H1 (cell line): ENCODE data around the gene SGSM1. TPM values are rescaled to one million over a fixed set of nuclear protein-coding genes. Genes with fewer than 3 reads are reported as not detected.
A peak's percentile ranks its signal among the peaks of the same experiment; 100 is the strongest.

Source experiments
- CTCF ChIA-PET: fragments of 300-600 bp; sonication (Branson Sonifier 250); formaldehyde crosslinking; loops from one replicate; lab custom pipeline; 2021; ENCODE audit not compliant: partially characterized antibody; lab: Charles Lee
- POLR2A ChIA-PET: fragments of 300-600 bp; sonication (Branson Sonifier 250); formaldehyde crosslinking; loops from one replicate; lab custom pipeline; 2021; ENCODE audit warnings: inconsistent platforms; ENCODE audit not compliant: partially characterized antibody; lab: Charles Lee
- DNase-seq, 2 experiments: peaks; one replicate each; pipeline versions ENCODE4 v3.0.0 to v3.0.0-alpha.2; 2010 to 2022; ENCODE audit warnings: low spot score in 2 of 2, low read depth in 1 of 2, mixed read lengths in 1 of 2
- FAIRE-seq: peaks from 2 replicates; lab custom pipeline; 2011; peaks lifted over from hg19 to GRCh38; lab: Jason Lieb, UNC
- H2AFZ ChIP-seq: 2 replicates; pipeline ENCODE4 v1.8.1; 2012; ENCODE audit warnings: low read length, inconsistent platforms
- H2AK5ac ChIP-seq: 2 replicates; pipeline ENCODE4 v1.6.1; 2013; ENCODE audit warnings: low read depth, low read length
- H2BK120ac ChIP-seq: replicated peaks from 2 replicates; pipeline ENCODE3; 2013; ENCODE audit warnings: low read depth, low read length, inconsistent platforms
- H2BK12ac ChIP-seq: 2 replicates; pipeline ENCODE4 v1.6.1; 2013; ENCODE audit warnings: low read depth, low read length
- H2BK15ac ChIP-seq: 2 replicates; pipeline ENCODE4 v1.6.1; 2013; ENCODE audit warnings: low read length
- H2BK20ac ChIP-seq: 2 replicates; pipeline ENCODE4 v1.6.1; 2013; ENCODE audit warnings: low read length
- H2BK5ac ChIP-seq: 2 replicates; pipeline ENCODE4 v1.6.1; 2013; ENCODE audit warnings: low read depth, low read length
- H3K14ac ChIP-seq: 2 replicates; pipeline ENCODE4 v1.6.1; 2013; ENCODE audit warnings: inconsistent platforms; ENCODE audit not compliant: insufficient read length
- H3K18ac ChIP-seq: 2 replicates; pipeline ENCODE4 v1.6.1; 2013; ENCODE audit warnings: low read length; ENCODE audit errors: extremely low read depth
- H3K23ac ChIP-seq: 2 replicates; pipeline ENCODE4 v1.6.1; 2013; ENCODE audit warnings: inconsistent platforms; ENCODE audit not compliant: insufficient read length
- H3K23me2 ChIP-seq: 2 replicates; pipeline ENCODE4 v1.6.1; 2013; ENCODE audit warnings: low read depth, low read length
- H3K27ac ChIP-seq: 2 replicates; pipeline ENCODE4 v1.6.1; 2011; ENCODE audit warnings: low read depth, low read length, inconsistent platforms
- H3K27me3 ChIP-seq, 4 experiments: replicated peaks in 1 of 4; 1 replicate in 1 of 4; 2 replicates in 3 of 4; pipeline versions ENCODE4 v1.6.1 to v1.8.1; 2011 to 2013; ENCODE audit warnings: low read length in 3 of 4, mild to moderate bottlenecking in 3 of 4, inconsistent platforms in 2 of 4, mixed read lengths in 2 of 4, moderate library complexity in 1 of 4; ENCODE audit not compliant: control insufficient read depth in 3 of 4, insufficient read depth in 3 of 4; ENCODE audit errors: extremely low read depth in 1 of 4
- H3K36me3 ChIP-seq, 4 experiments: 2 replicates each; pipeline versions ENCODE4 v1.6.1 to v1.8.1; 2011 to 2013; ENCODE audit warnings: mild to moderate bottlenecking in 4 of 4, low read length in 3 of 4, moderate library complexity in 2 of 4, control low read depth in 1 of 4, inconsistent platforms in 1 of 4; ENCODE audit not compliant: insufficient read depth in 4 of 4, control insufficient read depth in 2 of 4
- H3K4ac ChIP-seq: replicated peaks from 2 replicates; pipeline ENCODE3; 2013; ENCODE audit warnings: low read length, low read depth, mixed read lengths, inconsistent platforms; ENCODE audit not compliant: insufficient read length
- H3K4me1 ChIP-seq, 4 experiments: replicated peaks in 1 of 4; 1 replicate in 1 of 4; 2 replicates in 3 of 4; pipeline versions ENCODE4 v1.6.1 to v1.8.1; 2011 to 2013; ENCODE audit warnings: low read length in 3 of 4, inconsistent platforms in 2 of 4, mixed read lengths in 1 of 4; ENCODE audit not compliant: insufficient read depth in 4 of 4, control insufficient read depth in 3 of 4
- H3K4me2 ChIP-seq, 2 experiments: 2 replicates each; pipeline versions ENCODE4 v1.6.1 to v1.8.1; 2011 to 2013; ENCODE audit warnings: low read depth in 2 of 2, low read length in 2 of 2, control low read depth in 1 of 2, inconsistent platforms in 1 of 2, mild to moderate bottlenecking in 1 of 2; ENCODE audit not compliant: insufficient read depth in 1 of 2
- H3K4me3 ChIP-seq, 4 experiments: fragments of 200-600, 300-600 bp in 1 of 4; sonication (generic), shearing (Covaris generic), sonication (Bioruptor Twin) in 1 of 4; 2 replicates each; pipeline versions ENCODE4 v1.5.1 to v1.8.1; 2011 to 2016; ENCODE audit warnings: low read length in 4 of 4, low read depth in 3 of 4, control low read depth in 2 of 4, inconsistent platforms in 2 of 4, mild to moderate bottlenecking in 2 of 4, mixed read lengths in 1 of 4, moderate library complexity in 1 of 4; ENCODE audit not compliant: insufficient read depth in 2 of 4; ENCODE audit errors: extremely low read depth in 1 of 4
- H3K56ac ChIP-seq: replicated peaks from 2 replicates; pipeline ENCODE3; 2013; ENCODE audit warnings: low read depth, mild to moderate bottlenecking, mixed read lengths, low read length, inconsistent platforms; ENCODE audit not compliant: insufficient read length
- H3K79me1 ChIP-seq: 2 replicates; pipeline ENCODE4 v1.6.1; 2013; ENCODE audit warnings: low read depth, low read length, control low read depth
- H3K79me2 ChIP-seq, 2 experiments: 2 replicates each; pipeline versions ENCODE4 v1.6.1 to v1.8.1; 2012 to 2013; ENCODE audit warnings: low read length in 2 of 2, mild to moderate bottlenecking in 2 of 2, inconsistent platforms in 1 of 2; ENCODE audit not compliant: insufficient read depth in 2 of 2, control insufficient read depth in 1 of 2
- H3K9ac ChIP-seq, 4 experiments: replicated peaks in 1 of 4; 1 replicate in 1 of 4; 2 replicates in 3 of 4; pipeline versions ENCODE4 v1.6.1 to v1.8.1; 2011 to 2013; ENCODE audit warnings: low read depth in 3 of 4, low read length in 3 of 4, control low read depth in 2 of 4, mild to moderate bottlenecking in 2 of 4, moderate library complexity in 2 of 4, inconsistent platforms in 1 of 4; ENCODE audit errors: extremely low read depth in 1 of 4
- H3K9me3 ChIP-seq, 2 experiments: 2 replicates each; pipeline versions ENCODE4 v1.6.1 to v1.8.1; 2012 to 2013; ENCODE audit warnings: mild to moderate bottlenecking in 2 of 2, moderate library complexity in 2 of 2, control low read depth in 1 of 2, inconsistent platforms in 1 of 2, low read depth in 1 of 2, low read length in 1 of 2, mixed read lengths in 1 of 2; ENCODE audit not compliant: insufficient read depth in 2 of 2
- H4K20me1 ChIP-seq, 2 experiments: replicated peaks in 1 of 2; 2 replicates each; pipeline versions ENCODE3 to v1.8.1; 2011 to 2013; ENCODE audit warnings: inconsistent platforms in 2 of 2, low read length in 2 of 2, mild to moderate bottlenecking in 1 of 2; ENCODE audit not compliant: insufficient read depth in 2 of 2, control insufficient read depth in 1 of 2
- H4K5ac ChIP-seq: 2 replicates; pipeline ENCODE4 v1.6.1; 2013; ENCODE audit warnings: low read length, low read depth, mixed read lengths, inconsistent platforms; ENCODE audit not compliant: insufficient read length
- H4K8ac ChIP-seq: 2 replicates; pipeline ENCODE4 v1.8.0; 2013; ENCODE audit warnings: mild to moderate bottlenecking, moderate library complexity, low read length, inconsistent platforms; ENCODE audit not compliant: insufficient read depth; ENCODE audit errors: extremely low read depth
- H4K91ac ChIP-seq: replicated peaks from 2 replicates; pipeline ENCODE3; 2013; ENCODE audit warnings: low read length, mixed read lengths, inconsistent platforms; ENCODE audit not compliant: insufficient read length
- CHD1 ChIP-seq: IDR thresholded peaks from 2 replicates; pipeline ENCODE4 v1.6.1; 2012; ENCODE audit warnings: low read depth, low read length, improper control_type of control experiment
- CTCF ChIP-seq, 3 experiments: IDR thresholded peaks; 1 replicate in 2 of 3; 2 replicates in 1 of 3; pipeline versions ENCODE4 v1.5.1 to v1.6.1; 2011; ENCODE audit warnings: low read length in 3 of 3, mild to moderate bottlenecking in 3 of 3, inconsistent platforms in 2 of 3, low read depth in 1 of 3, moderate library complexity in 1 of 3; ENCODE audit not compliant: insufficient read depth in 1 of 3; ENCODE audit errors: control extremely low read depth in 1 of 3
- FOSL1 ChIP-seq: IDR thresholded peaks from 2 replicates; pipeline ENCODE4 v1.6.1; 2011; ENCODE audit warnings: mild to moderate bottlenecking, low read depth, low read length, moderate library complexity; ENCODE audit not compliant: insufficient read depth
- HDAC6 ChIP-seq: IDR thresholded peaks from one replicate; pipeline ENCODE4 v1.7.1; 2012; ENCODE audit warnings: low read depth, mild to moderate bottlenecking, inconsistent platforms, low read length, moderate library complexity
- RAD21 ChIP-seq, 2 experiments: IDR thresholded peaks in 1 of 2; conservative IDR thresholded peaks in 1 of 2; 2 replicates each; pipeline ENCODE4 v1.6.1; 2011; ENCODE audit warnings: low read depth in 2 of 2, low read length in 2 of 2, improper control_type of control experiment in 1 of 2, inconsistent platforms in 1 of 2, mild to moderate bottlenecking in 1 of 2, moderate library complexity in 1 of 2
- WGBS, 2 experiments: shearing (Covaris generic) in 1 of 2; methylation state at CpG; one replicate each; pipeline versions ENCODE4 v1.1.6 to v1.1.7; 2013 to 2015; ENCODE audit warnings: low lambda C conversion rate in 2 of 2, mixed read lengths in 2 of 2, inconsistent platforms in 1 of 2, low coverage in 1 of 2, missing lambda C conversion rate in 1 of 2; ENCODE audit not compliant: insufficient replicate concordance in 2 of 2, insufficient coverage in 1 of 2, insufficient read length in 1 of 2; ENCODE audit errors: extremely low coverage in 1 of 2, missing lambda C conversion rate in 1 of 2; 5-methylcytosine and 5-hydroxymethylcytosine counted together
- polyA plus RNA-seq, 7 experiments: library from polyadenylated mRNA; depleted of rRNA in 3 of 7; stranded (reverse) in 5 of 7; unstranded in 2 of 7; fragments of >200 nt in 5 of 7; fragments of 200-250 nt in 2 of 7; gene quantifications; 1 replicate in 5 of 7; 2 replicates in 1 of 7; 4 replicates in 1 of 7; pipeline versions ENCODE4 v1.2.1 to v1.2.3, GENCODE V29; 2011 to 2013; ENCODE audit warnings: missing spikeins in 2 of 7, mixed read lengths in 2 of 7
- total RNA-seq: library from RNA; stranded (reverse); fragmentation: NEBNext Ultra II Directional; extraction: Animal tissue kit (Norgen Biotek cat#: 25700); gene quantifications from 2 replicates; pipeline ENCODE4 v1.2.1, GENCODE V29; 2021

SGSM1 gene
- total and polyA plus RNA-seq, 2 of the 8 experiments (the other 6 are each of a cell fraction or from before 2014, with no cell fraction given), result 2.8 to 5.2 TPM

- Histone ChIP-seq H2BK12ac (no peak overlapping the region), H3K56ac (no peak overlapping the region), H3K4me1 (peaks cover 0 to 3% (median 1%) of the 10 kb centered on the region in 4 experiments; a peak in 2 of 7 replicates), H3K9ac (no peak overlapping the region), H2AK5ac (no peak overlapping the region), H3K4me3 (no peak overlapping the region), H4K8ac (no peak overlapping the region), H3K27me3 (no peaks in the 10 kb centered on the region), H3K23me2 (no peaks in the 10 kb centered on the region), H3K36me3 (no peaks in the 10 kb centered on the region), H2BK15ac (no peak overlapping the region), H3K23ac (no peak overlapping the region), H4K20me1 (no peaks in the 10 kb centered on the region), H3K4me2 (no peak overlapping the region), H2BK20ac (no peak overlapping the region), H2BK120ac (no peak overlapping the region), H3K14ac (no peak overlapping the region), H2AFZ (0 out of 2 replicates have a peak overlapping the region, but pooled peaks have one; percentile 1), H3K79me1 (no peaks in the 10 kb centered on the region), H3K18ac (no peak overlapping the region), H3K4ac (no peak overlapping the region), H4K91ac (no peak overlapping the region), H2BK5ac (no peak overlapping the region), H3K9me3 (no peaks in the 10 kb centered on the region), H3K79me2 (no peaks in the 10 kb centered on the region), H4K5ac (no peak overlapping the region), H3K27ac (no peak overlapping the region)
- FAIRE-seq (peak; percentile 93), DNase-seq (peak in 1 of 2 experiments; percentile 76)
- TF ChIP-seq RAD21 (IDR thresholded peaks at IDR 0.05 in 1 of 2, conservative IDR thresholded peaks at IDR 0.05 in 1 of 2; ENCODE audit: low read depth in 2 of 2, low read length in 2 of 2) (peak; percentile 82 to 85), CHD1 (no peak), FOSL1 (no peak), HDAC6 (no peak), CTCF (IDR thresholded peaks at IDR 0.05; ENCODE audit: control extremely low read depth in 1 of 3, insufficient read depth in 1 of 3, low read depth in 1 of 3, low read length in 3 of 3) (peak; percentile 47 to 82 (median 65))
- CTCF ChIA-PET, result interaction anchor here (0.7 to 7.1 kb wide), 30 partner anchors 9 to 457 kb away, joined by 3 to 66 read pairs (median 4); no protein-coding TSS in a partner anchor
- 57% methylated on average over 8 of the region's 8 CpGs; no CpG with 5 or more reads in 1 of the 2 experiments for WGBS, 2 experiments
- POLR2A ChIA-PET, result interaction anchor here (0.7 kb wide), 1 partner anchor 39 kb away, joined by 3 read pairs; no protein-coding TSS in a partner anchor
These were observed 37.3 kb upstream of the SGSM1 start for GRCh38 chr22:24768537-24769374.
